Trophoblast cell (in vitro differentiated cells and primary cell): ENCODE data around the gene SPTLC2.

Experiments
- DNase-seq, 2 donors: peaks; one replicate each; pipeline ENCODE4 v3.0.0-alpha.2; 2016
- H2AFZ ChIP-seq: 2 replicates; pipeline ENCODE4 v1.6.1; 2013; ENCODE audit warnings: low read length, moderate library complexity, mild to moderate bottlenecking; ENCODE audit not compliant: insufficient read depth, poor library complexity
- H2AK5ac ChIP-seq: 2 replicates; pipeline ENCODE4 v1.6.1; 2013; ENCODE audit warnings: mild to moderate bottlenecking, low read length
- H2BK120ac ChIP-seq: 2 replicates; pipeline ENCODE4 v1.6.1; 2013; ENCODE audit warnings: low read length, mild to moderate bottlenecking, moderate library complexity; ENCODE audit not compliant: insufficient read depth, poor library complexity
- H2BK12ac ChIP-seq: 2 replicates; pipeline ENCODE4 v1.6.1; 2013; ENCODE audit warnings: mild to moderate bottlenecking, low read length, moderate library complexity
- H2BK5ac ChIP-seq: 2 replicates; pipeline ENCODE4 v1.6.1; 2013; ENCODE audit warnings: low read length, low read depth, moderate library complexity, mild to moderate bottlenecking; ENCODE audit not compliant: poor library complexity
- H3K14ac ChIP-seq: 2 replicates; pipeline ENCODE4 v1.6.1; 2013; ENCODE audit warnings: mild to moderate bottlenecking, low read length
- H3K18ac ChIP-seq: 2 replicates; pipeline ENCODE4 v1.6.1; 2013; ENCODE audit warnings: mild to moderate bottlenecking, low read length
- H3K23ac ChIP-seq: 2 replicates; pipeline ENCODE4 v1.6.1; 2013; ENCODE audit warnings: low read length
- H3K27ac ChIP-seq: 2 replicates; pipeline ENCODE4 v1.5.1; 2013; ENCODE audit warnings: low read depth, mild to moderate bottlenecking, inconsistent platforms, low read length, moderate library complexity
- H3K27me3 ChIP-seq: 2 replicates; pipeline ENCODE4 v1.6.1; 2013; ENCODE audit warnings: inconsistent platforms, mild to moderate bottlenecking, low read length, moderate library complexity; ENCODE audit not compliant: insufficient read depth
- H3K36me3 ChIP-seq, 2 experiments: 1 replicate in 1 of 2; 2 replicates in 1 of 2; pipeline ENCODE4 v1.6.1; 2013; ENCODE audit warnings: low read length in 2 of 2, mild to moderate bottlenecking in 2 of 2, moderate library complexity in 1 of 2; ENCODE audit not compliant: insufficient read depth in 2 of 2, control insufficient read depth in 1 of 2
- H3K4ac ChIP-seq: 2 replicates; pipeline ENCODE4 v1.6.1; 2013; ENCODE audit warnings: low read depth, mild to moderate bottlenecking, low read length, moderate library complexity
- H3K4me1 ChIP-seq, 2 experiments: 1 replicate in 1 of 2; 2 replicates in 1 of 2; pipeline ENCODE4 v1.6.1; 2013; ENCODE audit warnings: low read length in 2 of 2, mild to moderate bottlenecking in 2 of 2, moderate library complexity in 1 of 2; ENCODE audit not compliant: insufficient read depth in 2 of 2, control insufficient read depth in 1 of 2
- H3K4me2 ChIP-seq: 2 replicates; pipeline ENCODE4 v1.6.1; 2013; ENCODE audit warnings: inconsistent platforms, mild to moderate bottlenecking, low read length, moderate library complexity
- H3K4me3 ChIP-seq: 2 replicates; pipeline ENCODE4 v1.5.1; 2013; ENCODE audit warnings: mild to moderate bottlenecking, low read depth, low read length, inconsistent platforms
- H3K79me1 ChIP-seq: one replicate; pipeline ENCODE4 v1.6.1; 2013; ENCODE audit warnings: low read length
- H3K79me2 ChIP-seq: 2 replicates; pipeline ENCODE4 v1.6.1; 2013; ENCODE audit warnings: low read length, mild to moderate bottlenecking; ENCODE audit not compliant: control insufficient read depth, insufficient read depth, poor library complexity
- H3K9ac ChIP-seq: 2 replicates; pipeline ENCODE4 v1.6.1; 2013; ENCODE audit warnings: mild to moderate bottlenecking, low read length
- H3K9me3 ChIP-seq: 2 replicates; pipeline ENCODE4 v1.6.1; 2013; ENCODE audit warnings: low read depth, mild to moderate bottlenecking, control low read depth, inconsistent platforms, low read length; ENCODE audit not compliant: insufficient read depth
- H4K12ac ChIP-seq: 2 replicates; pipeline ENCODE4 v1.6.1; 2013; ENCODE audit warnings: low read depth, mild to moderate bottlenecking, low read length, moderate library complexity
- H4K8ac ChIP-seq: 2 replicates; pipeline ENCODE4 v1.6.1; 2013; ENCODE audit warnings: low read depth, mild to moderate bottlenecking, low read length, moderate library complexity
- H4K91ac ChIP-seq: one replicate; pipeline ENCODE4 v1.6.1; 2013; ENCODE audit warnings: low read depth, mild to moderate bottlenecking, low read length, moderate library complexity
- WGBS: extraction: QIAGEN DNeasy Blood & Tissue Kit; methylation state at CpG from one replicate; pipeline ENCODE4 v1.1.7; 2013; ENCODE audit warnings: missing lambda C conversion rate; ENCODE audit not compliant: insufficient read length, insufficient coverage; ENCODE audit errors: extremely low coverage; 5-methylcytosine and 5-hydroxymethylcytosine counted together

Gene SPTLC2

DNA sequence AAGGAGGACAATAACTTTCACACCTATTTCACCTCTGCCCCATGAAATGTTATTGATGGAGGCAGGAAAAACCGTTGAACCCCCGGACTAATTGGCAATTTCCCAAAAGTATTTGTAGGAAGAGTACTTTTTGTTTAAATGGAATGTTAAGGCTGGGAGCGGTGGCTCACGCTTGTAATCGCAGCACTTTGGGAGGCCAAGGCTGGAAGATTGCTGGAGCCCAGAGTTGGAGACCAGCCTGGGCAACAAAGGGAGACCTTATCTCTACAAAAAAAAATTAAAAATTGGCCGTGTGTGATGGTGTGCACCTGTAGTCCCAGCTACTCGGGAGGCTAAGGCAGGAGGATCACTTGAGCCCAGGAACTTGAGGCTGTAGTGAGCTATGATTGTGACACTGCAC, 26.0 kb upstream of the SPTLC2 start:
- H3K4me2 ChIP-seq = no peak overlapping the region
- H2BK12ac ChIP-seq = no peak overlapping the region
- H4K8ac ChIP-seq = no peak overlapping the region
- no peaks in the 10 kb centered on the region for H3K27me3 ChIP-seq
- no peak overlapping the region for H2BK5ac ChIP-seq
- no peak overlapping the region for H3K27ac ChIP-seq
- H3K79me2 ChIP-seq = no peaks in the 10 kb centered on the region
- H3K18ac ChIP-seq = no peak overlapping the region
- no peaks in the 10 kb centered on the region for H3K36me3 ChIP-seq
- no peak overlapping the region for H3K9ac ChIP-seq
- no peak overlapping the region for H3K23ac ChIP-seq
- no peak overlapping the region for H2AK5ac ChIP-seq
- no peak for DNase-seq
- H3K4ac ChIP-seq = no peak overlapping the region
- no CpG with 5 or more reads among the region's 7 CpGs for WGBS
- no peak overlapping the region for H4K12ac ChIP-seq
- H2BK120ac ChIP-seq = no peak overlapping the region
- no peak overlapping the region for H3K4me3 ChIP-seq
- H2AFZ ChIP-seq = no peak overlapping the region
- H4K91ac ChIP-seq = no peak overlapping the region
- H3K9me3 ChIP-seq = no peaks in the 10 kb centered on the region
- H3K14ac ChIP-seq = no peak overlapping the region
- H3K79me1 ChIP-seq = no peaks in the 10 kb centered on the region
- H3K4me1 ChIP-seq = no peaks in the 10 kb centered on the region

- Histone ChIP-seq H3K4ac (no peak overlapping the region), H3K27me3 (no peaks in the 10 kb centered on the region), H3K79me2 (no peaks in the 10 kb centered on the region), H3K36me3 (no peaks in the 10 kb centered on the region), H2BK120ac (no peak overlapping the region), H2BK12ac (no peak overlapping the region), H3K4me3 (no peak overlapping the region), H2AFZ (no peak overlapping the region), H3K79me1 (no peaks in the 10 kb centered on the region), H3K9me3 (no peaks in the 10 kb centered on the region), H3K4me2 (no peak overlapping the region), H2AK5ac (no peak overlapping the region), H3K14ac (no peak overlapping the region), H3K4me1 (no peaks in the 10 kb centered on the region), H2BK5ac (no peak overlapping the region), H3K23ac (no peak overlapping the region), H4K8ac (no peak overlapping the region), H4K12ac (no peak overlapping the region), H3K18ac (no peak overlapping the region), H3K27ac (no peak overlapping the region), H3K9ac (no peak overlapping the region), H4K91ac (no peak overlapping the region)
- peak; percentile 80 to 82 for DNase-seq
- no CpG with 5 or more reads among the region's 47 CpGs for WGBS
Observed at GRCh38 chr14:77641534-77642341, 25.3 kb upstream of the SPTLC2 start.

- no peak overlapping the region for H3K9ac ChIP-seq
- no peak overlapping the region for H2BK12ac ChIP-seq
- H3K27ac ChIP-seq = no peak overlapping the region
- no peaks in the 10 kb centered on the region for H3K27me3 ChIP-seq
- no peaks in the 10 kb centered on the region for H3K79me2 ChIP-seq
- no peak overlapping the region for H3K18ac ChIP-seq
- H2BK120ac ChIP-seq = no peak overlapping the region
- H2AK5ac ChIP-seq = no peak overlapping the region
- H2AFZ ChIP-seq = no peak overlapping the region
- no peak overlapping the region for H3K4me3 ChIP-seq
- no peaks in the 10 kb centered on the region for H3K36me3 ChIP-seq
- no peak overlapping the region for H4K91ac ChIP-seq
- H2BK5ac ChIP-seq = no peak overlapping the region
- no peak overlapping the region for H4K12ac ChIP-seq
- no peak overlapping the region for H3K4ac ChIP-seq
- H4K8ac ChIP-seq = no peak overlapping the region
- H3K14ac ChIP-seq = no peak overlapping the region
- H3K9me3 ChIP-seq = no peaks in the 10 kb centered on the region
- no peaks in the 10 kb centered on the region for H3K4me1 ChIP-seq
- no peak overlapping the region for H3K4me2 ChIP-seq
- DNase-seq = no peak
- H3K23ac ChIP-seq = no peak overlapping the region
- no CpG with 5 or more reads among the region's 16 CpGs for WGBS
- no peaks in the 10 kb centered on the region for H3K79me1 ChIP-seq
Observed at GRCh38 chr14:77640756-77641533, 24.5 kb upstream of the SPTLC2 start.

GRCh38 chr14:77638771-77639171, 22.3 kb upstream of the SPTLC2 start:
- Histone ChIP-seq H3K14ac (no peak overlapping the region), H4K91ac (no peak overlapping the region), H2BK120ac (no peak overlapping the region), H3K36me3 (no peaks in the 10 kb centered on the region), H3K4ac (no peak overlapping the region), H3K18ac (no peak overlapping the region), H2AK5ac (no peak overlapping the region), H4K8ac (no peak overlapping the region), H2BK5ac (no peak overlapping the region), H3K9ac (no peak overlapping the region), H3K27ac (no peak overlapping the region), H4K12ac (no peak overlapping the region), H3K4me3 (no peak overlapping the region), H3K79me2 (no peaks in the 10 kb centered on the region), H3K4me1 (no peaks in the 10 kb centered on the region), H3K27me3 (no peaks in the 10 kb centered on the region), H2AFZ (no peak overlapping the region), H3K9me3 (peaks cover 2% of the 10 kb centered on the region), H2BK12ac (no peak overlapping the region), H3K79me1 (no peaks in the 10 kb centered on the region), H3K4me2 (no peak overlapping the region), H3K23ac (no peak overlapping the region)
- peak; percentile 96 for DNase-seq
- no CpG with 5 or more reads among the region's 2 CpGs for WGBS
